CD4-positive, alpha-beta T cell treated with Interleukin-17A for 1 hour (primary cell): Measurements from ENCODE around the gene ATP8A2.

ENCODE experiments used
- DNase-seq: peaks from one replicate; pipeline ENCODE4 v3.0.0-alpha.2; 2020

ATP8A2 gene

DNA sequence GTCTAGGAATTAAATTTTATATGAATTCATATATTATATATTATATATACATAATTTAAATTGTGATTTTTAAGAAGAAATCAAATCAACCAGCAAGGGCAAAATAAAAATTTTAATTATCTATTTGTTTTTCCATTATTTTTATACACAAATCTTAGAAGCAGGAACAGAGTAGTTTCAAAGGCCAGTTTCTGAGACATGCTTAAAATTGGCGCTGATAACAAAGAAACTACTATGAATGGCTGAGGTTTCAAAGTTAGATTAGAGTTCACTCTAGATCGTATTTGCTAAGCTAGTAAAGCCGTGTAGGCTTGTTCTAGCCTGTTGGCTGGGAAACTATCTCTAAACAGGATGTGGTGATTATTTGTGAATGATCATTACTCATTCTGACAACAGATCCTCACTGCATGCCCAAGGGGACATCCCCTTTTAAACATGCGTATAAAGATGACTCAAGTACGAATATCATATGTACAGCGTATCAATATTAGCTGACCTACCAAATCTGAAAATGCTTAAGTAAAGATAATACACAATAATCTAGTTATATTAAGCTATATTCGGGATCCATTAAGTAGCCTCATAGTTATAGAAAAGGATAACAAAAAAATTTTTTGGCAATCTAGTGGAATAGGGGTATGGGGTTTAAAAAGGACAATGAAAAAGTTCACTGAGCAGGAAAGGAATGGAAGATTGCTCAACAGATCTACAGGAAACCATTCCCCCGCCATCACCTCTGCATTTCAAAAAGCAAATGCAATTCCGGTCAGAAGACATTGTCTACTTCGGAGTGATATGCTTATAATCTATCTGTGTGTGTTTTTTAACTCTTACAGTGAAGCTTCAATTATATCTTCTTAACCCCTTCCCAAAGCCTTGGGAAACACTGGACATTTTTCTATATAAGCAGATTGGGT lies 529.9 kb downstream of the ATP8A2 start:
- DNase-seq: peak; percentile 87

DNA sequence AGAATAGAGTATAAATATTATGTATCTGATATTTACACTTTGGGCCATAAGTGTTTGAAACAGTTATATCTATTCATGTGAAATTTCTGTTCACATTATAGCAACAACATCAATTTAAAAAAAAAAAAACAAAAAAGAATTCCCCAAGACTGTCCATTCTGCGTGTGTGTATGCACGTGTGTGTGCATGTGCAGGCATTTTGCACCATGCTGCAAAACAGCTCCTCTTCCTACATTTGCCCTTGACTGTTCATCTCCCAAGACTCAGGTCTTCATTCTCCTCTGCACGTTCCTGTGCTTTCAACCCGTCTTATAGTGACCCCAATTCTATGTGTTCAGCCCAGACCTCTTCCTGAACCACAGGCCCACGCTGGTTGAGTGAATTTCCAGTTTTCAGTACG lies 530.7 kb downstream of the ATP8A2 start:
- no peak for DNase-seq

GRCh38 chr13:25902891-25903341 lies 531.1 kb downstream of the ATP8A2 start:
- peak; percentile 45 for DNase-seq

GRCh38 chr13:25904830-25905229 lies 533.1 kb downstream of the ATP8A2 start:
- no peak for DNase-seq

- DNase-seq: no peak
Observed at GRCh38 chr13:25905611-25906010, 533.8 kb downstream of the ATP8A2 start.

DNA sequence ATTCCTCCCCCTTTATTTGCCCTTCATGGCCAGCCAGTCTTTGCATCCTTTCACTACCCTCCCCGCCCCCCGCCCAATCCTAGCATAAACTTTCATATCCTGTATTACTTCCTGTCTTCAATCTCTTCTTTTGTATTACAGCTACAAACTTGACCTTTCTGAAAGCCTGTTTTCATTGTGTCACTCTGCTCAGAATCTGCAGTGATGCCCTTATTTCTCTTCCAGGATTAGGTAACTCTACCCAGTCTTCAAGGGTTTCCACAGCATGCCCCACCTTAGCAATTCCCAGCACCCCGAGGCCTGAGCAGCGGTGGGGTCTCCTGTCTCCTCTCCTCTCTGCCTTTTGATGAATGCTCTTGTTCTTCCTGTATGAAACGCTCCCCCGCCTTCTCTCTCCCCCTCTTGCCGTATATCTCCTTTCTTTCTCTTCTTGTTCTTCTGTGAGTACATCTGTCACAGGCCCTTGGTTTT lies 534.5 kb downstream of the ATP8A2 start:
- DNase-seq: no peak

DNA sequence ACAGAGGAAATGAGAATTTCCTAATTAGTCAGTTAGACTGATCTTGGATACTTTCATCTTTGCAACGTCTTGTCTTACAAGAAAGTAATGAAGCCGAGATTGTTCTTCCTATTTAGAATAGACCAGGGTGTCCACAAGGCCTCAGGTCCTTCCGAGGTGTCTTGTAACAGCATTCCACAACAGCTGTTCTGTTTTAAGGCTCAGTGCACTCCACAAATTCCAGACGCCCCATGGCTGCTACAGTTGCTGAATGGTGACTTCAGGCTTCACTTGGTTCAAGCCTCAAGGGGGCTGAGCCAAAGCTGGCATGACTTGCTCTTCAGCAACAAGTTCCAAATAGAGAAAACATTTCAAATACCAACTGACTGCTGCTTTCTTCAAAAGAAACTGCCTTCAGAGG lies 536.6 kb downstream of the ATP8A2 start:
- no peak for DNase-seq

DNA sequence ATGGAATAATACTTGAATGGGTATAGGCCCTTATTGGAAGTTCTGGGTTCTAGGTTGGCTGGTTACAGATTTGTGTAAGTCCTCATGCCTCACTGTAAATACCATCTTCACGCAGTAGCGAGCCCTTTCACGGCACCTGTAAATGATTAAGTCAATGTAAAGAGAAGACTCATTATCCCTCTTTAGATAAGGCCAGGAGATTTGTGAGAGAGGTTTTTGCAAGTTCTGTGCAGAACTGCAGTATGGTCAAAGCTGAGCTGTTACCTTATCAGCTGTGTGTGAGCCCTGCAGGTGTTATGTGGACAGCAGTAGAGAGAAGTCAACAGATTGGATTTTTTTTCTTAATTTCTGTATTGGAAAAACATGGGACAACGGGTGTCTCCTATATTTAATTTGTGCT lies 538.5 kb downstream of the ATP8A2 start:
- no peak for DNase-seq

- DNase-seq: no peak
Observed at GRCh38 chr13:25910991-25911419, 539.2 kb downstream of the ATP8A2 start.

GRCh38 chr13:25912961-25913360 lies 541.2 kb downstream of the ATP8A2 start:
- DNase-seq: no peak

- no peak for DNase-seq
Observed at GRCh38 chr13:25915840-25916518, 544.2 kb downstream of the ATP8A2 start.

GRCh38 chr13:25920277-25920676 lies 548.5 kb downstream of the ATP8A2 start:
- DNase-seq: no peak

DNA sequence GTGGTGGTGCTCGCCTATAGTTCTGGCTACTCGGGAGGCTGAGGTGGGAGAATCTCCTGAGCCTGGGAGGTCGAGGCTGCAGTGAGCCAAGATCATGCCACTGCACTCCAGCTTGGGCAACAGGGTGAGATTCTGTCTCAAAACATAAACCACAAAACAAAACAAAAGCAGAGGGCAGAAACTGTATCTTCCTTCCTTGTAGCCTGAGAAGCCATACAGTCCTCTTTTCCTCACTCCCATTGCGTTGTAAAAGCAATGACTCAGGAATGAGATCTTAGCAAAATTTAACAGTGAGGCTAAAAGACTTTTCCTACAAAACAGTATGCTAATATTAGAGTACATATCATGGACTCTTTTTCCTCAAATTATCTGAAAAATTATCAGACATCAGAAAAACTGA lies 549.2 kb downstream of the ATP8A2 start:
- no peak for DNase-seq

DNA sequence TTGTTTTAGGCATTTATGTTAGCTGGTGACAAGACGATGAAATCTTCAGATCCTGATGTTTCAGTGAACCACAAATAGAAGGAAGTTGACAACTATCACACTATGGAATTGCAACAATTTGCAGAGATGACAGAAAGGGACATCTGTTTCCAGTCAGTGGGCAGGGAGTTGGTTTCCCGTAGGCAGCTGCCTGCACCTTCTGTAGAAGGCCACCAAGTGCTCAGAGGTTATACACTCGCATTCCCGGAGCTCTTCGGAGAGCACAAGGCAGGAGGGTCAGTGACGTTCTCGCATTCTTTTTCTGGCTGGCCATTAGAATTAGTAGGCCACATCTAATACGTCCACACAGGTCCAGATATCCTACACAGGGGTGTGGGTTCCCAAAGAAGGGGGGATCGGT lies 550.6 kb downstream of the ATP8A2 start:
- DNase-seq: no peak

DNA sequence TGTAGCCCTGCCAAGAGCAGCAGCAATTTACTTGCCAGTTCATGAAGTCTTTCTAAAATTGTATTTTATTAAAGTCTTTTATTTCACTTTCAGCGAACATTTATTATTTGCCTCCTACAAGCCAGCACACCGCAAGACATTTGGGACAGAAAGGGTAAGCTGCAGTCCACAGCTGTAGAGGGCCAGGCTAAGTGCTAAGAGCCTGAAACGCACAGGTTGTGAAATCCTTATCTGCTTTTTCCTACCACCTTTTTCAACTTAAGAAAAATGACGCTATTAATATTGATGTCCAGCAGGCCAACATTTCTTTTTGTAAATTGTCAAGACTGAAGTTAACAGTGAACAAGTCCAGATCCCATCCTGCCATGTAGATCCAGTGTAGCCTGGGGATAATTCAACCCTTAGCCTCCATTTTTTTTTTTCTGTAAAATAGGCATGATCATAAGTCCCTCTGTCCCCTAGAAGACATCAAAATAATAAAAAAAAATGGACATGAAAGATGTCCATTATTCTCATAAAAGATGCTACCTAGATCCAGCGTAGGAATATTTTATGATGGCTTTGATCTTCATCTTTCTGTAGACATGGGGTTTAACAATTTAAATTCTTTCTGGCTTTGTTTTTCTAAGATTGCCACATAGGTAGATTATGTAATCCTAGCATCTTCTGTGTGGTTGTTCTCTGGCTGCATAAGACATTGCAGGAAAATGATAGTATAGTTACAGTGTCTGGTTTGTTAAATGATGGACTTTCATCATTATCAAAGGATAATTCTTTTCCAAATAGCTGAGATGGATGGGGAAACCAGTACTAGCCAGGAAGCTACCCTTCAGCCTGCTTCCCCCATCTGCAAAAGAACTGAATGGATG lies 551.7 kb downstream of the ATP8A2 start:
- DNase-seq: no peak

- no peak for DNase-seq
Observed at GRCh38 chr13:25927363-25927762, 555.6 kb downstream of the ATP8A2 start.

DNA sequence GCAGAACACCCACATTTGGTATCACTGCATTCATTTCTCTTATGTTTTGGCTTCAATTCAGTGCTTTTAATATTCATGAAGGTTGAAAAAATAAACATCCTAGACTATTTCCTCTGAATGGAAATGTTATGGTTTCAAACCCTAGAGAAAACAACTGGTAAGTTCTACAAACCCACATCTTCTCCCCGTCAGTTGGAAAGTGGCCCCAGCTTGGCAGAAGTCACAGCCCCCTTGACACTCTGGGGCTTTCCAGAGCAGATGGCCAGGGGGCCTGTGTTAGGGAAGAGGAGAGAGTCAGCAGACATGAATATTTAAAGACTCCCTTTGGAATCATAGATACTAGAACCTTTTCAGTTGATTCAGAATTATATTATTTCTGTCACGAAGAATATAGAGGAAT lies 556.2 kb downstream of the ATP8A2 start:
- no peak for DNase-seq

DNA sequence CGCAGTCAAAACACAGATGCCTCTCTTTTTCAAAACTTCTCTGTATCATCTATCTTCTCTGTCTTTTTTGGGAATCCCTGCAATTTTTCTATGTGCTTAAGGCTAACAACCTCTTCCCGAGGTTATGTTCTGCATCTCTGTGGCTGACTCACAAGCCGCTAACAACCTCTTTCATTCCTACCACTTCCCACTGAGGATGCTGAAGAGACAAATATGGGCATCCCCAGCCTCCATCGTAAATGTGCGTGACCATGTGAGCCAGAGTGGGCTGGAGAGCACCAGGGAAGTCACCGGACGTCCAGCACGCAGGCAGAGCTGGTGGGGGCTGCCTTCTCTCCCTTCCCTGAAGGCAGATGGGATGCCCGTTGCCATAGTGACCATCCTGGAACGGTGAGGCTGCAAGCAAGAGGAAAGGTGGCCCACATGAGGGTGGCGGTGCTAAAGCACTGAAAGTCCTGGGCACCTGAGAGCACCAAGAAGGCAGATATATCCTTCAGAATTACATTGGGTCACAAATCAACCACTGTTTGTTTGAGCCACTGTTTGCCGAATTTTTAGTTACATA lies 557.2 kb downstream of the ATP8A2 start:
- no peak for DNase-seq

DNA sequence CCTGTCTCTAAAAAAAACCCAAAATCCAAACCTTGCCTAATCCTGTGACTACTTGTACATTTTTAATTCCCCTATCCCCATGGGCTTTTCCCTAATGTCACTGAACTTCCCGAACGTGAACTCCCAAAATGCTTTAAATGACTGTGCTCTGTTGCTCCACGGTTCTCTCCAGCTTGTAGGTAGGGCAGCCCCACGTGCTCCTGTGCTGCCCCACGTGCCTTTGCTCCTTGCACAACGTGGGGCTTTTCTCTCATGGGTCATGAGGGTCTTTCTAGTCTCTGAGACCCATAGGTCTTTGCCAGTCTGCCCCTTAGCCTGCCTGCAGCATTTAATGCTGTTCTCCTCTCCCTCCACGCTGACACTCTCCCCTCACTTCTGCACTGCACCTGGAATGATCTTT lies 558.0 kb downstream of the ATP8A2 start:
- DNase-seq: no peak

GRCh38 chr13:25930653-25931052 lies 558.9 kb downstream of the ATP8A2 start:
- DNase-seq: no peak

- no peak for DNase-seq
Observed at GRCh38 chr13:25932365-25932764, 560.6 kb downstream of the ATP8A2 start.

- no peak for DNase-seq
Observed at GRCh38 chr13:25933520-25933919, 561.7 kb downstream of the ATP8A2 start.

GRCh38 chr13:25934127-25934526 lies 562.4 kb downstream of the ATP8A2 start:
- DNase-seq: no peak
